Metanephros (tissue), 2 donors: ENCODE data around the gene CACNG5. TPM values are rescaled to one million over a fixed set of nuclear protein-coding genes. Genes with fewer than 3 reads are reported as not detected.

Experiments used
- small RNA-seq: library from RNA; depleted of rRNA; stranded (forward); fragments of <200 nt; gene quantifications from one replicate; pipeline ENCODE3, GENCODE V24; 2014; ENCODE audit warnings: low replicate concordance
- total RNA-seq: library from RNA; depleted of rRNA; stranded (reverse); fragments of >200 nt; gene quantifications from one replicate; pipeline ENCODE4 v1.2.3, GENCODE V29; 2014

Gene CACNG5, protein sequence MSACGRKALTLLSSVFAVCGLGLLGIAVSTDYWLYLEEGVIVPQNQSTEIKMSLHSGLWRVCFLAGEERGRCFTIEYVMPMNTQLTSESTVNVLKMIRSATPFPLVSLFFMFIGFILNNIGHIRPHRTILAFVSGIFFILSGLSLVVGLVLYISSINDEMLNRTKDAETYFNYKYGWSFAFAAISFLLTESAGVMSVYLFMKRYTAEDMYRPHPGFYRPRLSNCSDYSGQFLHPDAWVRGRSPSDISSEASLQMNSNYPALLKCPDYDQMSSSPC
- total RNA-seq: 2.5 TPM

DNA sequence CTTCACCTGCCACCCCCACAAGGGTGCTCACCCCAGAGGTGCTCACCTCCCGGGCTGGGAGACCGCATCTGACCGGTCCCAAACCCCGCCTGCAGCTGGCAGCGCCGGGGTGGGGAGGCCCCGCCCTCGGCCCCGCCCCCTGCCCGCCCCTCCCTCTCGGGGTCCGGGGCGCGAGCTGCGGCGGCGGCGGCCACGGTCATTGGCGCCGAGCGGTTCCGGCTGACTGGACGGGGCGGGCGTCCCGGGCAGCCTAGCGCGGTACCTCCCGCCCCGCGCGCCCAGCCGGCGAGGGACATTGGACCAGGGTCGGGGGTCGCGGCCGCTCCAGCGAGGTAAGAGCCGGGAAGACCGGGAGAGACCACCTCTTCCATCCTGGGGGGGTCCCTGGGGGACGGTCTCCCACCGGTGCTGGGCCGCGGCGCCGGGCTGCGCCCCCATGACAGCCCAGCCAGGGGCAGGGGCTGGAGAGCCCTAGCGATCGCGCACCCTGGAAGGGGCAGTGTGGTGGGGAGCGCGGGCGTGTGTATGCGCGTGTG lies at the start of gene CACNG5:
Gene CACNG5, plus strand, starts transcription at position 199 of the 536 bp plus-strand sequence. CDS start 42,216 bp downstream, outside the sequence.

Small RNA genes within 50 kb of the gene (small RNA-seq; reads per million reads assigned to genes)
- gene MIR634: not detected
- not detected for gene RNA5SP446

Other genes starting within 250 kb of the CACNG5 start
- gene CACNG4, start 129.6 kb downstream of the CACNG5 start, total RNA-seq: 2.1 TPM
- gene CACNG1, start 209.4 kb downstream of the CACNG5 start, total RNA-seq: 25.8 TPM